ENCODE results near the gene RALA. TPM values are rescaled to one million over a fixed set of nuclear protein-coding genes. Genes with fewer than 3 reads are reported as not detected.

The RALA gene
- total RNA-seq, 1 experiment from 2014 or later: 36.8 TPM

DNA sequence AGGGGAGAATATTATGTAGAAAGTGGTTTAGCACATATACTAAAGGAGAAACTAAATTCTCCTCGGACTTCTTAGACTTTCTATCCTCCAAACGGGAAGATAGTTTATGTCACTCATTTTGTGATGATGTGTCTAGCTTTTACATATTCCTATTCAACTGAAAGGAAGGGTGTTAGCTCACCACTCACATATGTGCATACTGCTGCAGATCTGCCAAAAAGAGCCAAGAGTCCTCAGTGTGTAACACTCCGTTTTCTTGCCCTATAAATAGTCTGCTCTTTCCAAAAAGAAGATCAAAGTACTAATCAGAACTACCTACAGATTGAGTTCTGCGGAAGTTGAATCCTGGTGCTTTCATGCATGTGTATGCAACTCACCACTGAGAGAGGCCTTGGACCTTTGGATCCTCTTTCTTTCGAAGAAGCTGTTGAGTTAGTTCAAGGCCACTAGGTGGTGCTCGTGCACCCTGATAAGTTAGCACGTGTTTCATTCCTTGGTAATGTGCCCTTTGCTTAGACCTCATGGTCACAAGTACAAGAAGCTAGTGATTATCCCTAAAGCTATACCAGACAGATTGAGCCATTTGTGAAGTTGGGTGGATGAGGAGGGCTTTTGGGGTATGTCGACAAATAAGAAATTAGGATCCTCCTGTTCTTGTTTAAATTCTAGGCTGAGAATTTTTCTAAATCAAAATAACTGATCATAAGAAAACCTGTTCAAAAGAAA lies 43.1 kb upstream of the RALA start:
- no TSS peak for BruUV-seq (replicated peaks)
- Histone ChIP-seq H3K9me2 (ENCODE audit: insufficient read depth) (no peaks in the 10 kb centered on the region), H2AFZ (no peak overlapping the region; the same call in 1 of the 2 replicates), H3K4me1 (replicated peaks; ENCODE audit: insufficient read depth) (no peaks in the 10 kb centered on the region), H3K27ac (no peak overlapping the region), H3K9me3 (ENCODE audit: insufficient read depth, low read depth) (no peaks in the 10 kb centered on the region), H4K20me1 (ENCODE audit: insufficient read depth) (no peaks in the 10 kb centered on the region), H3F3A (ENCODE audit: insufficient read depth, low read depth) (peaks cover 5% of the 10 kb centered on the region; the same call in 1 of the 2 replicates), H3K79me2 (ENCODE audit: low read depth) (no peaks in the 10 kb centered on the region), H3K27me3 (ENCODE audit: insufficient read depth, low read depth) (no peaks in the 10 kb centered on the region), H3K4me2 (no peak overlapping the region), H3K4me3 (no peak overlapping the region), H3K36me3 (ENCODE audit: low read depth) (no peaks in the 10 kb centered on the region)
- CTCF ChIA-PET: interaction anchor here (0.5 to 2.7 kb wide), 17 partner anchors 9 to 472 kb away, joined by 3 to 38 read pairs (median 4); partner anchors contain the start of genes CDK13, RALA and YAE1
- TF ChIP-seq, protein P1, sequence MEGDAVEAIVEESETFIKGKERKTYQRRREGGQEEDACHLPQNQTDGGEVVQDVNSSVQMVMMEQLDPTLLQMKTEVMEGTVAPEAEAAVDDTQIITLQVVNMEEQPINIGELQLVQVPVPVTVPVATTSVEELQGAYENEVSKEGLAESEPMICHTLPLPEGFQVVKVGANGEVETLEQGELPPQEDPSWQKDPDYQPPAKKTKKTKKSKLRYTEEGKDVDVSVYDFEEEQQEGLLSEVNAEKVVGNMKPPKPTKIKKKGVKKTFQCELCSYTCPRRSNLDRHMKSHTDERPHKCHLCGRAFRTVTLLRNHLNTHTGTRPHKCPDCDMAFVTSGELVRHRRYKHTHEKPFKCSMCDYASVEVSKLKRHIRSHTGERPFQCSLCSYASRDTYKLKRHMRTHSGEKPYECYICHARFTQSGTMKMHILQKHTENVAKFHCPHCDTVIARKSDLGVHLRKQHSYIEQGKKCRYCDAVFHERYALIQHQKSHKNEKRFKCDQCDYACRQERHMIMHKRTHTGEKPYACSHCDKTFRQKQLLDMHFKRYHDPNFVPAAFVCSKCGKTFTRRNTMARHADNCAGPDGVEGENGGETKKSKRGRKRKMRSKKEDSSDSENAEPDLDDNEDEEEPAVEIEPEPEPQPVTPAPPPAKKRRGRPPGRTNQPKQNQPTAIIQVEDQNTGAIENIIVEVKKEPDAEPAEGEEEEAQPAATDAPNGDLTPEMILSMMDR (conservative IDR thresholded peaks at IDR 0.05): peak; percentile 97
- no peak for TF ChIP-seq EZH2 (IDR thresholded peaks at IDR 0.05; ENCODE audit: low read depth)
- intact Hi-C loops (cut with micrococcal nuclease; ENCODE audit: unreplicated experiment): loop anchor here (1.0 to 10.0 kb wide), 4 partner anchors 166 to 472 kb away; partner anchors contain the start of gene CDK13
- POLR2A ChIA-PET (ENCODE audit: unreplicated experiment): interaction anchor here (0.5 to 0.7 kb wide), 3 partner anchors 45 to 153 kb away, joined by 3 to 7 read pairs (median 4); no protein-coding TSS in a partner anchor
- DNase-seq: peak; percentile 75 to 81

GRCh38 chr7:39582536-39582935 lies 40.8 kb upstream of the RALA start:
- H2AFZ ChIP-seq: no peak overlapping the region
- no peaks in the 10 kb centered on the region for H3K4me1 ChIP-seq (replicated peaks; ENCODE audit: insufficient read depth)
- H3K9me2 ChIP-seq (ENCODE audit: insufficient read depth): no peaks in the 10 kb centered on the region
- POLR2A ChIA-PET (ENCODE audit: unreplicated experiment): interaction anchor here (0.6 kb wide), 1 partner anchor 120 kb away, joined by 5 read pairs; no protein-coding TSS in a partner anchor
- H3K9me3 ChIP-seq (ENCODE audit: insufficient read depth, low read depth): no peaks in the 10 kb centered on the region
- H3K27ac ChIP-seq: no peak overlapping the region
- H3K79me2 ChIP-seq (ENCODE audit: low read depth): no peaks in the 10 kb centered on the region
- no peak for DNase-seq
- no peaks in the 10 kb centered on the region for H3K36me3 ChIP-seq (ENCODE audit: low read depth)
- no peak overlapping the region for H3K4me3 ChIP-seq
- H4K20me1 ChIP-seq (ENCODE audit: insufficient read depth): no peaks in the 10 kb centered on the region
- peaks cover 5% of the 10 kb centered on the region; the same call in 1 of the 2 replicates for H3F3A ChIP-seq (ENCODE audit: insufficient read depth, low read depth)
- TF ChIP-seq, protein P1 (conservative IDR thresholded peaks at IDR 0.05): no peak
- no peak for TF ChIP-seq EZH2 (IDR thresholded peaks at IDR 0.05; ENCODE audit: low read depth)
- CTCF ChIA-PET: interaction anchor here (0.5 to 0.6 kb wide), 3 partner anchors 139 to 377 kb away, joined by 3 to 4 read pairs (median 3); no protein-coding TSS in a partner anchor
- no TSS peak for BruUV-seq (replicated peaks)
- H3K4me2 ChIP-seq: no peak overlapping the region
- intact Hi-C loops (cut with micrococcal nuclease; ENCODE audit: unreplicated experiment): loop anchor here (5.0 to 10.0 kb wide), 2 partner anchors 310 to 372 kb away; partner anchors contain the start of gene CDK13
- no peaks in the 10 kb centered on the region for H3K27me3 ChIP-seq (ENCODE audit: insufficient read depth, low read depth)

DNA sequence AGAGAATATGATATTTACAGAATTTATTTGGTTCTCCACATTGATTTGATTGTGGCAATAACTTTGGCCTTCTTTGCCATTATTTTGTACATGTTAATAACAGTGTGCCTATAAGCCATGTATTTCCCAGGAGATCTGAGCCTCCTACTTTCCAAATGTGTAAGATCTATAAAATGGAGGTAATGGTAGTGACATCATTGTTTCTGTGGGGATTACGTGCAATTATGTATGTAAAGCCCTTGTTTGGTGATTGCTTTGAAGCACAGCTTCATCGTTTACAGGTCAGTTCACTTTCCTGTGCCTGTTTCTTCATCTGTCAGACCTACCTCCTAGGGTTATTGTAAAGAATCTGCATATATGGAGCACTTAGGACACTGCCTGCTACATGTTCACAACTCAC lies 39.8 kb upstream of the RALA start:
- ChIA-PET CTCF (interaction anchor here (0.8 kb wide), 1 partner anchor 161 kb away, joined by 4 read pairs; no protein-coding TSS in a partner anchor), POLR2A (ENCODE audit: unreplicated experiment) (interaction anchor here (0.6 kb wide), 1 partner anchor 40 kb away, joined by 3 read pairs; the partner anchor contains the start of gene RALA)
- H3K79me2 ChIP-seq (ENCODE audit: low read depth): no peaks in the 10 kb centered on the region
- intact Hi-C loops (cut with micrococcal nuclease; ENCODE audit: unreplicated experiment): loop anchor here (5.0 to 10.0 kb wide), 2 partner anchors 309 to 371 kb away; partner anchors contain the start of gene CDK13
- no TSS peak for BruUV-seq (replicated peaks)
- no peak overlapping the region for H2AFZ ChIP-seq
- no peaks in the 10 kb centered on the region for H3K36me3 ChIP-seq (ENCODE audit: low read depth)
- DNase-seq: no peak
- no peaks in the 10 kb centered on the region for H3K27me3 ChIP-seq (ENCODE audit: insufficient read depth, low read depth)
- no peak overlapping the region for H3K4me3 ChIP-seq
- no peaks in the 10 kb centered on the region for H3K9me3 ChIP-seq (ENCODE audit: insufficient read depth, low read depth)
- H3K27ac ChIP-seq: no peak overlapping the region
- H3K4me2 ChIP-seq: no peak overlapping the region
- no peaks in the 10 kb centered on the region for H3K4me1 ChIP-seq (replicated peaks; ENCODE audit: insufficient read depth)
- TF ChIP-seq EZH2 (IDR thresholded peaks at IDR 0.05; ENCODE audit: low read depth): no peak
- TF ChIP-seq, protein P1 (conservative IDR thresholded peaks at IDR 0.05): no peak
- H4K20me1 ChIP-seq (ENCODE audit: insufficient read depth): no peaks in the 10 kb centered on the region
- H3F3A ChIP-seq (ENCODE audit: insufficient read depth, low read depth): peaks cover 5% of the 10 kb centered on the region; the same call in 1 of the 2 replicates
- H3K9me2 ChIP-seq (ENCODE audit: insufficient read depth): no peaks in the 10 kb centered on the region
